C4-2B (cell line): ENCODE results near the gene METTL24.

Experiments used
- ZFX ChIP-seq: fragments of 450-650 bp; IDR thresholded peaks from 2 replicates; pipeline ENCODE4 v1.6.1; 2017
- TF ChIP-seq, protein P1 (sequence below): fragments of 450-650 bp; conservative IDR thresholded peaks from 2 replicates; pipeline ENCODE4 v1.5.1; 2017; ENCODE audit warnings: mild to moderate bottlenecking

DNA sequence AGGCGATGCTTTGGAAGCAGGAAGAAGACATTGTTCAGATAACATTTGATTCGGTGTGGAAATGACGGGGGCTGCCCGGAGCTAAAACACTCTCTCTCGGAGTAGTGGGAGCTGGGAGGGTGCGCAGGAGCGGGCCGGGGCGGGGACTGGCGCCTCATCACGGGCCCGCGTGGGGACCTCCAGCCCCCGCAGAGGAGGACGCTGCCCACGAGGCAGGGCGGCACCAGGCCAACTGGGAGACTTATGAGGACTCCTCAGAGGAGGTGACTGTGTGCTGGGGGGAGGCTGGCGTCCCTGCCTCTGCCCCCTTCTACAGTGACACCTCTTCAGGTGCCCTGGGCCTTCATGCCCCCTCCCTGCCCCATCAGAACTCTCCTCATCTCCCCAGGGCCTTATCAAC, 42.1 kb upstream of the METTL24 start:
- TF ChIP-seq, protein P1, sequence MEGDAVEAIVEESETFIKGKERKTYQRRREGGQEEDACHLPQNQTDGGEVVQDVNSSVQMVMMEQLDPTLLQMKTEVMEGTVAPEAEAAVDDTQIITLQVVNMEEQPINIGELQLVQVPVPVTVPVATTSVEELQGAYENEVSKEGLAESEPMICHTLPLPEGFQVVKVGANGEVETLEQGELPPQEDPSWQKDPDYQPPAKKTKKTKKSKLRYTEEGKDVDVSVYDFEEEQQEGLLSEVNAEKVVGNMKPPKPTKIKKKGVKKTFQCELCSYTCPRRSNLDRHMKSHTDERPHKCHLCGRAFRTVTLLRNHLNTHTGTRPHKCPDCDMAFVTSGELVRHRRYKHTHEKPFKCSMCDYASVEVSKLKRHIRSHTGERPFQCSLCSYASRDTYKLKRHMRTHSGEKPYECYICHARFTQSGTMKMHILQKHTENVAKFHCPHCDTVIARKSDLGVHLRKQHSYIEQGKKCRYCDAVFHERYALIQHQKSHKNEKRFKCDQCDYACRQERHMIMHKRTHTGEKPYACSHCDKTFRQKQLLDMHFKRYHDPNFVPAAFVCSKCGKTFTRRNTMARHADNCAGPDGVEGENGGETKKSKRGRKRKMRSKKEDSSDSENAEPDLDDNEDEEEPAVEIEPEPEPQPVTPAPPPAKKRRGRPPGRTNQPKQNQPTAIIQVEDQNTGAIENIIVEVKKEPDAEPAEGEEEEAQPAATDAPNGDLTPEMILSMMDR, result no peak
- TF ChIP-seq ZFX, result no peak
